ENCODE data around the gene BTN3A1. TPM values are rescaled to one million over a fixed set of nuclear protein-coding genes. Genes with fewer than 3 reads are reported as not detected.
"Not testable (repeated sequence)": the region's sequence is repeated elsewhere in the genome, so short reads cannot be mapped to it uniquely, and the experiment has no call there.

The BTN3A1 gene
- total and polyA plus RNA-seq, 4 donors: 22.6 to 29.0 (median 25.7) TPM

GRCh38 chr6:26408828-26409730, 7.0 kb downstream of the BTN3A1 start:
- H3K9me3 ChIP-seq (ENCODE audit: control insufficient read depth, insufficient read depth, low read length): no peaks in the 10 kb centered on the region
- 54% methylated on average over 5 of the region's 10 CpGs for WGBS (ENCODE audit: insufficient coverage)
- peaks cover 15% of the 10 kb centered on the region for H3K36me3 ChIP-seq (ENCODE audit: control insufficient read depth, insufficient read depth, low read length)

GRCh38 chr6:26411751-26412150, 9.7 kb downstream of the BTN3A1 start:
- WGBS (ENCODE audit: insufficient coverage): 100% methylated on average over 1 of the region's 3 CpGs
- Histone ChIP-seq H3K27ac (ENCODE audit: low read depth, low read length) (no peak overlapping the region), H3K27me3 (ENCODE audit: control insufficient read depth, insufficient read depth, low read length) (no peaks in the 10 kb centered on the region), H3K4me3 (ENCODE audit: low read depth, low read length) (no peak overlapping the region), H3K36me3 (ENCODE audit: control insufficient read depth, insufficient read depth, low read length) (peaks cover 15% of the 10 kb centered on the region), H3K4me1 (ENCODE audit: control insufficient read depth, insufficient read depth, low read length) (peaks cover 4% of the 10 kb centered on the region), H3K9me3 (ENCODE audit: control insufficient read depth, insufficient read depth, low read length) (no peaks in the 10 kb centered on the region)
- DNase-seq (ENCODE audit: low read depth in 4 of 6, low spot score in 6 of 6): no peak

More at GRCh38 chr6:26408828-26409730, 7.0 kb downstream of the BTN3A1 start:
- Histone ChIP-seq H3K27ac (ENCODE audit: low read depth, low read length) (no peak overlapping the region), H3K4me1 (ENCODE audit: control insufficient read depth, insufficient read depth, low read length) (peaks cover 4% of the 10 kb centered on the region), H3K27me3 (ENCODE audit: control insufficient read depth, insufficient read depth, low read length) (no peaks in the 10 kb centered on the region), H3K4me3 (ENCODE audit: low read depth, low read length) (no peak overlapping the region)
- no peak for DNase-seq (ENCODE audit: low read depth in 4 of 6, low spot score in 6 of 6)

- Histone ChIP-seq H3K36me3 (ENCODE audit: control insufficient read depth, insufficient read depth, low read length) (peaks cover 15% of the 10 kb centered on the region), H3K4me3 (ENCODE audit: low read depth, low read length) (no peak overlapping the region), H3K9me3 (ENCODE audit: control insufficient read depth, insufficient read depth, low read length) (no peaks in the 10 kb centered on the region), H3K4me1 (ENCODE audit: control insufficient read depth, insufficient read depth, low read length) (peaks cover 4% of the 10 kb centered on the region), H3K27me3 (ENCODE audit: control insufficient read depth, insufficient read depth, low read length) (no peaks in the 10 kb centered on the region), H3K27ac (ENCODE audit: low read depth, low read length) (no peak overlapping the region)
- no peak for DNase-seq (ENCODE audit: low read depth in 4 of 6, low spot score in 6 of 6)
- 75% methylated on average over 1 of the region's 3 CpGs for WGBS (ENCODE audit: insufficient coverage)
Observed at GRCh38 chr6:26412228-26412627, 10.2 kb downstream of the BTN3A1 start.

GRCh38 chr6:26412954-26413353, 10.9 kb downstream of the BTN3A1 start:
- 92% methylated on average over 3 of the region's 4 CpGs for WGBS (ENCODE audit: insufficient coverage)

GRCh38 chr6:26414281-26414680, 12.2 kb downstream of the BTN3A1 start:
- Histone ChIP-seq H3K27ac (ENCODE audit: low read depth, low read length) (no peak overlapping the region), H3K36me3 (ENCODE audit: control insufficient read depth, insufficient read depth, low read length) (peaks cover 14% of the 10 kb centered on the region), H3K4me1 (ENCODE audit: control insufficient read depth, insufficient read depth, low read length) (peaks cover 2% of the 10 kb centered on the region), H3K9me3 (ENCODE audit: control insufficient read depth, insufficient read depth, low read length) (no peaks in the 10 kb centered on the region), H3K27me3 (ENCODE audit: control insufficient read depth, insufficient read depth, low read length) (no peaks in the 10 kb centered on the region), H3K4me3 (ENCODE audit: low read depth, low read length) (no peak overlapping the region)
- DNase-seq (ENCODE audit: low read depth in 4 of 6, low spot score in 6 of 6): no peak
- WGBS (ENCODE audit: insufficient coverage): 100% methylated on average over 1 of the region's 3 CpGs

More at GRCh38 chr6:26412954-26413353, 10.9 kb downstream of the BTN3A1 start:
- Histone ChIP-seq H3K27me3 (ENCODE audit: control insufficient read depth, insufficient read depth, low read length) (no peaks in the 10 kb centered on the region), H3K36me3 (ENCODE audit: control insufficient read depth, insufficient read depth, low read length) (peaks cover 15% of the 10 kb centered on the region), H3K4me3 (ENCODE audit: low read depth, low read length) (no peak overlapping the region), H3K9me3 (ENCODE audit: control insufficient read depth, insufficient read depth, low read length) (no peaks in the 10 kb centered on the region), H3K27ac (ENCODE audit: low read depth, low read length) (no peak overlapping the region), H3K4me1 (ENCODE audit: control insufficient read depth, insufficient read depth, low read length) (peaks cover 4% of the 10 kb centered on the region)
- DNase-seq (ENCODE audit: low read depth in 4 of 6, low spot score in 6 of 6): no peak

GRCh38 chr6:26415036-26415614, 13.1 kb downstream of the BTN3A1 start:
- Histone ChIP-seq H3K9me3 (ENCODE audit: control insufficient read depth, insufficient read depth, low read length) (no peaks in the 10 kb centered on the region), H3K27me3 (ENCODE audit: control insufficient read depth, insufficient read depth, low read length) (no peaks in the 10 kb centered on the region), H3K27ac (ENCODE audit: low read depth, low read length) (no peak overlapping the region), H3K36me3 (ENCODE audit: control insufficient read depth, insufficient read depth, low read length) (peaks cover 11% of the 10 kb centered on the region), H3K4me1 (ENCODE audit: control insufficient read depth, insufficient read depth, low read length) (no peaks in the 10 kb centered on the region), H3K4me3 (ENCODE audit: low read depth, low read length) (no peak overlapping the region)
- DNase-seq (ENCODE audit: low read depth in 4 of 6, low spot score in 6 of 6): peak in 1 of 6 donors; percentile 8
- WGBS (ENCODE audit: insufficient coverage): no CpG with 5 or more reads among the region's 1 CpG

GRCh38 chr6:26415791-26416190, 13.7 kb downstream of the BTN3A1 start:
- Histone ChIP-seq H3K4me3 (ENCODE audit: low read depth, low read length) (no peak overlapping the region), H3K4me1 (ENCODE audit: control insufficient read depth, insufficient read depth, low read length) (peaks cover 3% of the 10 kb centered on the region), H3K27ac (ENCODE audit: low read depth, low read length) (no peak overlapping the region), H3K9me3 (ENCODE audit: control insufficient read depth, insufficient read depth, low read length) (no peaks in the 10 kb centered on the region), H3K27me3 (ENCODE audit: control insufficient read depth, insufficient read depth, low read length) (no peaks in the 10 kb centered on the region), H3K36me3 (ENCODE audit: control insufficient read depth, insufficient read depth, low read length) (peaks cover 11% of the 10 kb centered on the region)
- whole genome bisulfite sequencing (ENCODE audit: insufficient coverage): no CpG with 5 or more reads among the region's 2 CpGs
- DNase-seq (ENCODE audit: low read depth in 4 of 6, low spot score in 6 of 6): no peak

GRCh38 chr6:26416288-26416687, 14.2 kb downstream of the BTN3A1 start:
- Histone ChIP-seq H3K9me3 (ENCODE audit: control insufficient read depth, insufficient read depth, low read length) (no peaks in the 10 kb centered on the region), H3K27ac (ENCODE audit: low read depth, low read length) (no peak overlapping the region), H3K4me1 (ENCODE audit: control insufficient read depth, insufficient read depth, low read length) (peaks cover 5% of the 10 kb centered on the region), H3K27me3 (ENCODE audit: control insufficient read depth, insufficient read depth, low read length) (no peaks in the 10 kb centered on the region), H3K4me3 (ENCODE audit: low read depth, low read length) (no peak overlapping the region), H3K36me3 (ENCODE audit: control insufficient read depth, insufficient read depth, low read length) (peaks cover 8% of the 10 kb centered on the region)
- DNase-seq (ENCODE audit: low read depth in 4 of 6, low spot score in 6 of 6): no peak
- WGBS (ENCODE audit: insufficient coverage): 100% methylated on average over 1 of the region's 1 CpG

- peaks cover 13% of the 10 kb centered on the region for H3K4me1 ChIP-seq (ENCODE audit: control insufficient read depth, insufficient read depth, low read length)
- not testable (repeated sequence) for H3K27ac ChIP-seq (ENCODE audit: low read depth, low read length); H3K36me3 ChIP-seq (ENCODE audit: control insufficient read depth, insufficient read depth, low read length); H3K4me3 ChIP-seq (ENCODE audit: low read depth, low read length); DNase-seq (ENCODE audit: low read depth in 4 of 6, low spot score in 6 of 6); H3K27me3 ChIP-seq (ENCODE audit: control insufficient read depth, insufficient read depth, low read length); H3K9me3 ChIP-seq (ENCODE audit: control insufficient read depth, insufficient read depth, low read length)
- 97% methylated on average over 2 of the region's 2 CpGs for WGBS (ENCODE audit: insufficient coverage)
Observed at GRCh38 chr6:26418077-26418476, 16.0 kb downstream of the BTN3A1 start.

GRCh38 chr6:26418795-26419194, 16.7 kb downstream of the BTN3A1 start:
- H3K4me1 ChIP-seq (ENCODE audit: control insufficient read depth, insufficient read depth, low read length): peaks cover 13% of the 10 kb centered on the region
- WGBS (ENCODE audit: insufficient coverage): 89% methylated on average over 3 of the region's 3 CpGs
- H3K36me3 ChIP-seq (ENCODE audit: control insufficient read depth, insufficient read depth, low read length); H3K4me3 ChIP-seq (ENCODE audit: low read depth, low read length); DNase-seq (ENCODE audit: low read depth in 4 of 6, low spot score in 6 of 6); H3K9me3 ChIP-seq (ENCODE audit: control insufficient read depth, insufficient read depth, low read length); H3K27ac ChIP-seq (ENCODE audit: low read depth, low read length); H3K27me3 ChIP-seq (ENCODE audit: control insufficient read depth, insufficient read depth, low read length): not testable (repeated sequence)
